SU-DHL-6 (cell line): ENCODE results near the gene CDKL5.

Source experiments
- H2AFZ ChIP-seq: fragments of 200-600 bp; sonication (generic); 2 replicates; pipeline ENCODE4 v1.6.1; 2014; ENCODE audit warnings: low read depth, mild to moderate bottlenecking, moderate library complexity, mixed read lengths, antibody characterized with exemption, low read length; ENCODE audit not compliant: severe bottlenecking
- H3F3A ChIP-seq: fragments of 200-600 bp; shearing (Covaris generic); 2 replicates; pipeline ENCODE4 v1.6.0; 2016; ENCODE audit warnings: antibody characterized with exemption, mild to moderate bottlenecking; ENCODE audit not compliant: insufficient read depth
- H3K27ac ChIP-seq: fragments of 200-600 bp; sonication (generic); 2 replicates; pipeline ENCODE4 v1.5.1; 2016; ENCODE audit warnings: low read depth, mild to moderate bottlenecking, low read length, moderate library complexity, mixed read lengths
- H3K27me3 ChIP-seq: fragments of 200-600 bp; sonication (generic), shearing (Covaris generic); 2 replicates; pipeline ENCODE4 v1.6.0; 2014; ENCODE audit warnings: mild to moderate bottlenecking, low read length
- H3K36me3 ChIP-seq: fragments of 200-600 bp; sonication (generic); 2 replicates; pipeline ENCODE4 v1.6.1; 2014; ENCODE audit warnings: mild to moderate bottlenecking, low read length, mixed read lengths
- H3K4me2 ChIP-seq: fragments of 300-600, 200-600 bp; shearing (Covaris generic), sonication (generic); 2 replicates; pipeline ENCODE4 v1.6.0; 2014; ENCODE audit warnings: low read length, low read depth, mild to moderate bottlenecking; ENCODE audit not compliant: poor library complexity, severe bottlenecking
- H3K4me3 ChIP-seq: fragments of 200-600 bp; sonication (generic); 2 replicates; pipeline ENCODE4 v1.5.1; 2014; ENCODE audit warnings: antibody characterized with exemption, low read length, mild to moderate bottlenecking, mixed read lengths; ENCODE audit not compliant: insufficient read depth, poor library complexity, severe bottlenecking
- H3K79me2 ChIP-seq: fragments of 200-600 bp; sonication (generic); 2 replicates; pipeline ENCODE4 v1.6.1; 2014; ENCODE audit warnings: mild to moderate bottlenecking, low read length, moderate library complexity; ENCODE audit not compliant: insufficient read depth
- H3K9ac ChIP-seq: fragments of 200-600 bp; sonication (generic); 2 replicates; pipeline ENCODE4 v1.7.0; 2014; ENCODE audit warnings: mild to moderate bottlenecking, low read length
- H3K9me2 ChIP-seq: fragments of 200-600 bp; sonication (generic); replicated peaks from 2 replicates; pipeline ENCODE4 v1.6.1; 2014; ENCODE audit warnings: low read length; ENCODE audit not compliant: insufficient read depth
- H3K9me3 ChIP-seq: fragments of 200-600 bp; sonication (generic); 2 replicates; pipeline ENCODE4 v1.6.1; 2014; ENCODE audit warnings: low read length, mixed read lengths; ENCODE audit not compliant: insufficient read depth
- H4K20me1 ChIP-seq: fragments of 200-600 bp; sonication (generic); 2 replicates; pipeline ENCODE4 v1.6.1; 2014; ENCODE audit warnings: low read depth, mild to moderate bottlenecking, antibody characterized with exemption, low read length, moderate library complexity, mixed read lengths
- EZH2phosphoT487 ChIP-seq: fragments of 200-600 bp; sonication (generic), shearing (Covaris generic); conservative IDR thresholded peaks from 2 replicates; pipeline ENCODE4 v1.6.1; 2018; ENCODE audit warnings: mild to moderate bottlenecking, antibody characterized with exemption, low read length, moderate library complexity, mixed read lengths
- TF ChIP-seq, protein P1 (sequence below): fragments of 200-600 bp; sonication (generic); IDR thresholded peaks from one replicate; pipeline ENCODE4 v1.5.1; 2017; ENCODE audit warnings: antibody characterized with exemption, mild to moderate bottlenecking, low read length, moderate library complexity; ENCODE audit not compliant: insufficient read depth, poor library complexity, severe bottlenecking

The CDKL5 gene

DNA sequence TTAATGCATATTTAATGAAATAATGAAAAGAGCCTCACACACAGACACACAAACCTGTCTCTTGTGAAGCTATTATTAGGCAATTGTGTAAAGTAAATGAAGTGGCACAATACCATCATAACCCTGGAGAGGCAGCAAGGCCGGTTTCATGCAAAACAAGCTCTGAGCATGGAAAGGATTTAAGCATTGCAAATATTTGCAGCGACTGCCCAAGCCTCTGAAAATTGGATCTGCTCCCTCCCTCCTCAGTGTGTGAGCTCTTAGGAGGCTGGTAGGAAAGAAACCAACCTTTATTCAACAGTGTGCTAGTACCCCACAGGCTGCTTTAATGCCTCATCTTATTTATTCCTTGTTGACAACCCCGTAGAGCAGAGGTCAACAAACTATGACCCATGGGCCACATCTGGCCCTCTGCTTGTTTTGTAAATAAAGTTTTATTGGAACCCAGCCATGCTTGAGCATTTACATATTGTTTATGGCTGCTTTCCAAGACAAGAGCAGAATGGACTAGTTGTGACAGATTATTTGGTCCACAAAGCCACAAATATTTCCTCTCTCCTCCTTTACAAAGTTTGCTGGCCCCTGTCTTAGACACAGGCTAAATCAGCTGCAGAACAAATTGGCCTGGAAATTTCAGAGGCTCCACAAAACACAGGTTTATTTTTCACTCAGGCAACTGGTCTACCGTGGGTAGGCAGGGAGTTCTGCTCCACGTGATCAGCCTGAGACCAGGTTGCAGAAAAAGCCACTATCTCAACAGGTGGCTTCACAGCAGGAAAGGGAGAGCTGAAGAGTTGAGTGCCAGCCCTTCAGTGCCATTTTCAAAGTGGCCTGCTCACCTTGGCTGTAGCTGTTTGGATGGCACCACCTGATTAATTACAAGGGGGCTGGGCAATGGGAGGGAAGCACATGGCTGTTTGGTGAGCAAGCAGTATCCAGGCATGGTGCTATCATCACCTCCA, 229.7 kb downstream of the CDKL5 start:
- no peaks in the 10 kb centered on the region for H3F3A ChIP-seq
- no peak overlapping the region for H2AFZ ChIP-seq
- no peaks in the 10 kb centered on the region for H3K27me3 ChIP-seq
- no peak overlapping the region for H3K9ac ChIP-seq
- H3K79me2 ChIP-seq = no peaks in the 10 kb centered on the region
- TF ChIP-seq, protein P1, sequence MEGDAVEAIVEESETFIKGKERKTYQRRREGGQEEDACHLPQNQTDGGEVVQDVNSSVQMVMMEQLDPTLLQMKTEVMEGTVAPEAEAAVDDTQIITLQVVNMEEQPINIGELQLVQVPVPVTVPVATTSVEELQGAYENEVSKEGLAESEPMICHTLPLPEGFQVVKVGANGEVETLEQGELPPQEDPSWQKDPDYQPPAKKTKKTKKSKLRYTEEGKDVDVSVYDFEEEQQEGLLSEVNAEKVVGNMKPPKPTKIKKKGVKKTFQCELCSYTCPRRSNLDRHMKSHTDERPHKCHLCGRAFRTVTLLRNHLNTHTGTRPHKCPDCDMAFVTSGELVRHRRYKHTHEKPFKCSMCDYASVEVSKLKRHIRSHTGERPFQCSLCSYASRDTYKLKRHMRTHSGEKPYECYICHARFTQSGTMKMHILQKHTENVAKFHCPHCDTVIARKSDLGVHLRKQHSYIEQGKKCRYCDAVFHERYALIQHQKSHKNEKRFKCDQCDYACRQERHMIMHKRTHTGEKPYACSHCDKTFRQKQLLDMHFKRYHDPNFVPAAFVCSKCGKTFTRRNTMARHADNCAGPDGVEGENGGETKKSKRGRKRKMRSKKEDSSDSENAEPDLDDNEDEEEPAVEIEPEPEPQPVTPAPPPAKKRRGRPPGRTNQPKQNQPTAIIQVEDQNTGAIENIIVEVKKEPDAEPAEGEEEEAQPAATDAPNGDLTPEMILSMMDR = no peak
- no peak for TF ChIP-seq EZH2phosphoT487
- no peak overlapping the region for H3K27ac ChIP-seq
- no peak overlapping the region for H3K4me3 ChIP-seq
- H3K36me3 ChIP-seq = no peaks in the 10 kb centered on the region
- no peaks in the 10 kb centered on the region for H4K20me1 ChIP-seq
- H3K9me2 ChIP-seq = no peaks in the 10 kb centered on the region
- no peak overlapping the region for H3K4me2 ChIP-seq
- H3K9me3 ChIP-seq = no peaks in the 10 kb centered on the region

DNA sequence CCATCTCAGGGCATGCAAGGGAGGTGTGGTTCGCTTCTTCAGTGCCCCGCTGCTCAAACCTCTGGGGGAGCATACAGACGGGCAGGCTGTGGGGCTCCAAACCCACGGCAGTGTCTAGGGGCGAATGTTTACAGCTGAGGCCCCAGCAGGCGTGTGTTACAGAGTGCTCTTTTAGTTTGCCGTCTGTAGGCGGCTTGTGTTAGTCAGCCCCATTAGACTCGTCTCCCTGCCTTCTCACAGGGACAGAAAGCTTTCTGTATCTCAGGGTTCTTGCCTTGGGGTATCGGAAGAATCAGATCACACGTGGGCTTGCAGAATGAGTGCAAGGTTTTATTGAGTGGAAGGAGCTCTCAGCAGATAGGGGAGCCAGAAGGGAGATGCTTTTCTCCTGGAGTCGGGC, 235.9 kb downstream of the CDKL5 start:
- no peaks in the 10 kb centered on the region for H4K20me1 ChIP-seq
- H3F3A ChIP-seq = no peaks in the 10 kb centered on the region
- H2AFZ ChIP-seq = no peak overlapping the region
- no peak overlapping the region for H3K27ac ChIP-seq
- H3K4me3 ChIP-seq = no peak overlapping the region
- H3K79me2 ChIP-seq = no peaks in the 10 kb centered on the region
- no peaks in the 10 kb centered on the region for H3K9me2 ChIP-seq
- H3K27me3 ChIP-seq = no peaks in the 10 kb centered on the region
- no peak overlapping the region for H3K4me2 ChIP-seq
- TF ChIP-seq, protein P1 = no peak
- no peak for TF ChIP-seq EZH2phosphoT487
- H3K36me3 ChIP-seq = no peaks in the 10 kb centered on the region
- H3K9ac ChIP-seq = no peak overlapping the region
- H3K9me3 ChIP-seq = no peaks in the 10 kb centered on the region

DNA sequence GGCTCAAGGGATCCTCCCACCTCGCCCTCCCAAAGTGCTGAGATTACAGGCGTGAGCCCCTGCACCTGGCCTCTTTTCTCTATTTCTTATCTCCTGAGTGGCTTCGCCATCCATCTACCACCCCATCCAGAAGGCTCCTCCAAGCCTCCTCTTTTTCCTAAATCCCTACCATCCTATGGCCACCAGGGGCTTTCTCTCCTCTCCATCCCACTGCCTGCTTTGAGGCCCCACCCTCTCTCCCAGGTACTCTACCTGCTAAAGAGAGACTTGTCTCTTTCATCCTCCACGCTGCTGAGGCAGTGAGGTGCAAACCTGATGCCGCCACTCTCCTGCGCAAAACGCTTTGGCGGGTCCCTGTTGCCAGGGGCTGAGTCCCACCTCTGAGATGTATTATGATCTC, 239.5 kb downstream of the CDKL5 start:
- H3K36me3 ChIP-seq = no peaks in the 10 kb centered on the region
- TF ChIP-seq EZH2phosphoT487 = no peak
- TF ChIP-seq, protein P1 = no peak
- no peaks in the 10 kb centered on the region for H3K9me2 ChIP-seq

More for the DNA sequence above, 239.5 kb downstream of the CDKL5 start:
- H3F3A ChIP-seq = no peaks in the 10 kb centered on the region
- H3K79me2 ChIP-seq = no peaks in the 10 kb centered on the region
- no peak overlapping the region for H3K9ac ChIP-seq
- H4K20me1 ChIP-seq = no peaks in the 10 kb centered on the region
- no peaks in the 10 kb centered on the region for H3K27me3 ChIP-seq
- H2AFZ ChIP-seq = no peak overlapping the region
- no peak overlapping the region for H3K27ac ChIP-seq
- no peak overlapping the region for H3K4me3 ChIP-seq
- no peak overlapping the region for H3K4me2 ChIP-seq
- H3K9me3 ChIP-seq = no peaks in the 10 kb centered on the region
